GM23338 (cell line): ENCODE data around the gene TFPI. TPM values are rescaled to one million over a fixed set of nuclear protein-coding genes. Genes with fewer than 3 reads are reported as not detected.

ENCODE experiments used
- ATAC-seq: fragments of 200-7000 bp; cut with Tn5 transposase; 3 replicates; pipeline ENCODE4 v1.9.1; 2020
- DNase-seq: peaks from one replicate; pipeline ENCODE4 v3.0.0-alpha.2; 2015; ENCODE audit warnings: low spot score
- H2AFZ ChIP-seq: fragments of 200-600 bp; sonication (generic); 2 replicates; pipeline ENCODE4 v1.8.0; 2016; ENCODE audit warnings: antibody characterized with exemption, mild to moderate bottlenecking, moderate library complexity
- H3F3A ChIP-seq: fragments of 200-600 bp; sonication (generic); replicated peaks from 2 replicates; pipeline ENCODE4 v1.8.0; 2017; ENCODE audit warnings: antibody characterized with exemption, mixed run types, low read depth
- H3K27ac ChIP-seq: fragments of 200-600 bp; sonication (generic); 2 replicates; pipeline ENCODE4 v1.6.1; 2016; ENCODE audit warnings: low read depth
- H3K27me3 ChIP-seq: fragments of 200-600 bp; sonication (generic); 2 replicates; pipeline ENCODE4 v1.8.0; 2016; ENCODE audit warnings: mild to moderate bottlenecking, mixed run types, moderate library complexity; ENCODE audit not compliant: insufficient read depth
- H3K36me3 ChIP-seq: fragments of 200-600 bp; sonication (generic); 2 replicates; pipeline ENCODE4 v1.8.0; 2016; ENCODE audit warnings: mild to moderate bottlenecking; ENCODE audit not compliant: insufficient read depth
- H3K4me1 ChIP-seq: fragments of 200-600 bp; sonication (generic); 2 replicates; pipeline ENCODE4 v1.8.0; 2016; ENCODE audit warnings: mild to moderate bottlenecking, moderate library complexity; ENCODE audit not compliant: insufficient read depth
- H3K4me2 ChIP-seq: fragments of 200-600 bp; sonication (generic); 2 replicates; pipeline ENCODE4 v1.7.1; 2017; ENCODE audit warnings: mixed run types
- H3K4me3 ChIP-seq: fragments of 200-600 bp; sonication (generic); 2 replicates; pipeline ENCODE4 v1.6.1; 2016; ENCODE audit warnings: mixed run types
- H3K79me2 ChIP-seq: fragments of 200-600 bp; sonication (generic); replicated peaks from 2 replicates; pipeline ENCODE4 v1.8.0; 2017; ENCODE audit warnings: mild to moderate bottlenecking; ENCODE audit not compliant: insufficient read depth
- H3K9me2 ChIP-seq: fragments of 200-600 bp; sonication (generic); 2 replicates; pipeline ENCODE4 v1.8.0; 2017; ENCODE audit not compliant: insufficient read depth
- H4K20me1 ChIP-seq: fragments of 200-600 bp; sonication (generic); replicated peaks from 2 replicates; pipeline ENCODE4 v1.8.0; 2017; ENCODE audit warnings: mild to moderate bottlenecking; ENCODE audit not compliant: insufficient read depth
- H3K27ac Mint-ChIP-seq: 2 replicates; pipeline ENCODE4 v1.8.0; 2020; ENCODE audit warnings: inconsistent platforms, mild to moderate bottlenecking, moderate library complexity, mixed read lengths
- H3K27me3 Mint-ChIP-seq: 3 replicates; pipeline ENCODE4 v1.8.0; 2022; ENCODE audit warnings: low read depth, mild to moderate bottlenecking, moderate library complexity, mixed read lengths, inconsistent platforms; ENCODE audit not compliant: insufficient read depth, poor library complexity
- H3K36me3 Mint-ChIP-seq: 3 replicates; pipeline ENCODE4 v1.8.0; 2021; ENCODE audit warnings: low read depth, mild to moderate bottlenecking, inconsistent platforms, moderate library complexity, mixed read lengths
- H3K4me1 Mint-ChIP-seq: 3 replicates; pipeline ENCODE4 v1.8.0; 2020; ENCODE audit warnings: mild to moderate bottlenecking, inconsistent platforms, mixed read lengths
- H3K4me3 Mint-ChIP-seq: 3 replicates; pipeline ENCODE4 v1.8.0; 2021; ENCODE audit warnings: moderate library complexity, mild to moderate bottlenecking, inconsistent platforms, mixed read lengths
- H3K9me3 Mint-ChIP-seq: 3 replicates; pipeline ENCODE4 v1.8.0; 2020; ENCODE audit warnings: moderate library complexity, mild to moderate bottlenecking, inconsistent platforms, mixed read lengths
- CREB1 ChIP-seq: fragments of 250-450 bp; sonication (Bioruptor Pico); IDR thresholded peaks from 2 replicates; pipeline ENCODE4 v1.5.0; 2020; ENCODE audit warnings: low read depth, mild to moderate bottlenecking, moderate library complexity
- CTCF ChIP-seq, 2 experiments: fragments of 200-600 bp in 1 of 2; sonication (generic) in 1 of 2; conservative IDR thresholded peaks; 2 replicates each; pipeline versions ENCODE4 v1.5.1 to v1.6.1; 2016 to 2017; ENCODE audit warnings: antibody characterized with exemption in 2 of 2, low read depth in 2 of 2, mild to moderate bottlenecking in 2 of 2, moderate library complexity in 1 of 2
- ETS1 ChIP-seq: IDR thresholded peaks from 2 replicates; pipeline ENCODE4 v1.6.1; 2016; ENCODE audit warnings: antibody characterized with exemption
- EZH2 ChIP-seq: fragments of 200-600 bp; sonication (generic); IDR thresholded peaks from one replicate; pipeline ENCODE4 v1.8.0; 2017; ENCODE audit warnings: antibody characterized with exemption, mild to moderate bottlenecking, low read depth; ENCODE audit not compliant: unreplicated experiment
- EZH2phosphoT487 ChIP-seq: fragments of 200-600 bp; sonication (generic); IDR thresholded peaks from one replicate; pipeline ENCODE4 v1.8.1; 2018; ENCODE audit warnings: antibody characterized with exemption; ENCODE audit not compliant: unreplicated experiment
- JUNB ChIP-seq: IDR thresholded peaks from one replicate; pipeline ENCODE4 v1.6.1; 2016; ENCODE audit warnings: antibody characterized with exemption; ENCODE audit not compliant: unreplicated experiment
- NANOG ChIP-seq: IDR thresholded peaks from 2 replicates; pipeline ENCODE4 v1.6.1; 2016; ENCODE audit warnings: antibody characterized with exemption, borderline replicate concordance
- POLR2AphosphoS5 ChIP-seq: IDR thresholded peaks from 2 replicates; pipeline ENCODE4 v1.6.1; 2016; ENCODE audit warnings: antibody characterized with exemption, low read depth
- REST ChIP-seq: IDR thresholded peaks from one replicate; pipeline ENCODE4 v1.6.1; 2018; ENCODE audit warnings: antibody characterized with exemption; ENCODE audit not compliant: unreplicated experiment
- STAT1 ChIP-seq: IDR thresholded peaks from one replicate; pipeline ENCODE4 v1.6.1; 2016; ENCODE audit warnings: antibody characterized with exemption; ENCODE audit not compliant: unreplicated experiment
- ZNF114 ChIP-seq: fragments of 250-450 bp; sonication (Bioruptor Pico); IDR thresholded peaks from 2 replicates; pipeline ENCODE4 v1.5.0; 2020; ENCODE audit warnings: mild to moderate bottlenecking, moderate library complexity
- ZNF331 ChIP-seq: fragments of 250-450 bp; sonication (Bioruptor Pico); IDR thresholded peaks from 2 replicates; pipeline ENCODE4 v1.5.0; 2020; ENCODE audit warnings: low read depth, mild to moderate bottlenecking, moderate library complexity
- ZNF462 ChIP-seq: fragments of 250-450 bp; sonication (Bioruptor Pico); IDR thresholded peaks from 2 replicates; pipeline ENCODE4 v1.5.0; 2020; ENCODE audit warnings: mild to moderate bottlenecking, moderate library complexity
- polyA plus RNA-seq: library from polyadenylated mRNA; unstranded; fragments of >200 nt; fragmentation: Nextera tagmentation; extraction: Ambion mirVana; gene quantifications from 2 replicates; pipeline ENCODE4 v1.2.1, GENCODE V29; 2016
- total RNA-seq: library from RNA; depleted of rRNA; stranded (reverse); fragments of >200 nt; shearing (Covaris generic); gene quantifications from 2 replicates; pipeline ENCODE4 v1.2.3, GENCODE V29; 2014

Gene TFPI
- total and polyA plus RNA-seq, 2 experiments from 2014 or later = 1.8 to 1.9 TPM

GRCh38 chr2:187469538-187469937, 84.7 kb downstream of the TFPI start:
- Histone ChIP-seq H4K20me1 (no peaks in the 10 kb centered on the region), H3K27ac (no peak overlapping the region), H3K4me1 (no peaks in the 10 kb centered on the region), H3K4me2 (no peak overlapping the region), H3F3A (no peaks in the 10 kb centered on the region), H2AFZ (no peak overlapping the region), H3K4me3 (no peak overlapping the region), H3K36me3 (no peaks in the 10 kb centered on the region), H3K27me3 (no peaks in the 10 kb centered on the region), H3K9me2 (no peaks in the 10 kb centered on the region), H3K79me2 (no peaks in the 10 kb centered on the region)
- Mint-ChIP-seq H3K27ac (no peak overlapping the region), H3K4me3 (no peak overlapping the region), H3K36me3 (no peaks in the 10 kb centered on the region), H3K4me1 (peaks cover 6% of the 10 kb centered on the region; the same call in 2 of the 3 replicates), H3K27me3 (no peaks in the 10 kb centered on the region), H3K9me3 (no peaks in the 10 kb centered on the region)
- TF ChIP-seq POLR2AphosphoS5 (no peak), ZNF331 (CRISPR knock-in tag) (no peak), CTCF (conservative IDR thresholded peaks at IDR 0.05; ENCODE audit: low read depth in 2 of 2) (no peak), ZNF462 (no peak), EZH2phosphoT487 (no peak), EZH2 (no peak), NANOG (no peak), CREB1 (CRISPR knock-in tag) (no peak), ZNF114 (CRISPR knock-in tag) (no peak), JUNB (no peak), ETS1 (no peak), STAT1 (no peak), REST (no peak)
- ATAC-seq = no peak
- DNase-seq = no peak
